ENCODE results near the gene KRT76. TPM values are rescaled to one million over a fixed set of nuclear protein-coding genes. Genes with fewer than 3 reads are reported as not detected.

The KRT76 gene
- total and polyA plus RNA-seq, 10 of the 15 experiments (the other 5 are each of a cell fraction or from before 2014, with no cell fraction given): not detected

GRCh38 chr12:52824741-52825410, 47.7 kb upstream of the KRT76 start:
- Histone ChIP-seq H3K4me2 (ENCODE audit: control insufficient read depth, insufficient read depth) (no peak overlapping the region), H3K27ac (ENCODE audit: control insufficient read depth, insufficient read depth) (no peak overlapping the region), H3K9me3 (replicated peaks; ENCODE audit: control insufficient read depth, insufficient read depth, low read length) (no peaks in the 10 kb centered on the region), H3K9ac (ENCODE audit: control insufficient read depth, insufficient read depth, low read length) (no peak overlapping the region), H2AFZ (ENCODE audit: control insufficient read depth, low read depth, low read length) (no peak overlapping the region), H3K4me3 (no peak overlapping the region), H3K79me2 (ENCODE audit: control insufficient read depth, insufficient read depth, low read length) (no peaks in the 10 kb centered on the region), H3K4me1 (ENCODE audit: control insufficient read depth, insufficient read depth, low read length) (no peaks in the 10 kb centered on the region), H3K36me3 (ENCODE audit: control insufficient read depth in 2 of 2, insufficient read depth in 2 of 2, low read length in 1 of 2) (no peaks in the 10 kb centered on the region), H4K20me1 (ENCODE audit: control insufficient read depth, insufficient read depth) (no peaks in the 10 kb centered on the region; the same call in 1 of the 2 replicates), H3K27me3 (replicated peaks in 1 of 2; ENCODE audit: control insufficient read depth in 2 of 2, insufficient read depth in 2 of 2, low read length in 1 of 2) (peaks cover 0 to 9% of the 10 kb centered on the region in 2 experiments; a peak in 2 of 4 replicates)
- TF ChIP-seq ASH2L (IDR thresholded peaks at IDR 0.05; ENCODE audit: borderline replicate concordance, low read depth): no peak
- no peak for TF ChIP-seq TCF7 (IDR thresholded peaks at IDR 0.05; ENCODE audit: borderline replicate concordance)
- intact Hi-C loops (cut with micrococcal nuclease; ENCODE audit: unreplicated experiment): no loop called here
- SMC1A ChIA-PET (ENCODE audit: uncharacterized antibody, unreplicated experiment): no interaction called here
- POLR2A ChIA-PET: no interaction called here
- in situ Hi-C loops (cut with MboI): no loop called here
- FAIRE-seq (no peak), DNase-seq (ENCODE audit: low read depth, low spot score) (no peak), ATAC-seq (no peak)
- CTCF ChIA-PET: interaction anchor here (0.6 kb wide), 1 partner anchor 668 kb away, joined by 3 read pairs; no protein-coding TSS in a partner anchor
- 16% methylated on average over 5 of the region's 5 CpGs for whole genome bisulfite sequencing (ENCODE audit: insufficient coverage, insufficient replicate concordance, low lambda C conversion rate, missing lambda C conversion rate)
- no TSS peak for BruUV-seq (replicated peaks)
- RAD21 ChIA-PET (ENCODE audit: unreplicated experiment): no interaction called here

- FAIRE-seq (no peak), DNase-seq (ENCODE audit: low read depth, low spot score) (no peak), ATAC-seq (no peak)
- 17% methylated on average over 15 of the region's 15 CpGs for WGBS (ENCODE audit: insufficient coverage, insufficient replicate concordance, low lambda C conversion rate, missing lambda C conversion rate)
- POLR2A ChIA-PET: no interaction called here
- RAD21 ChIA-PET (ENCODE audit: unreplicated experiment): no interaction called here
- no peaks in the 10 kb centered on the region for H3K4me1 ChIP-seq (ENCODE audit: control insufficient read depth, insufficient read depth, low read length)
- no peaks in the 10 kb centered on the region for H3K9me3 ChIP-seq (replicated peaks; ENCODE audit: control insufficient read depth, insufficient read depth, low read length)
- in situ Hi-C loops (cut with MboI): no loop called here
- H3K9ac ChIP-seq (ENCODE audit: control insufficient read depth, insufficient read depth, low read length): no peak overlapping the region
- no peaks in the 10 kb centered on the region for H3K36me3 ChIP-seq (ENCODE audit: control insufficient read depth in 2 of 2, insufficient read depth in 2 of 2, low read length in 1 of 2)
- intact Hi-C loops (cut with micrococcal nuclease; ENCODE audit: unreplicated experiment): no loop called here
- H2AFZ ChIP-seq (ENCODE audit: control insufficient read depth, low read depth, low read length): no peak overlapping the region
- no peak for TF ChIP-seq RCOR1 (conservative IDR thresholded peaks at IDR 0.05; ENCODE audit: low read depth, low read length)
- TF ChIP-seq RB1 (IDR thresholded peaks at IDR 0.05; ENCODE audit: borderline replicate concordance): no peak
- TF ChIP-seq SRF (IDR thresholded peaks at IDR 0.05; ENCODE audit: low read depth in 2 of 2, low read length in 2 of 2): no peak
- no peak for TF ChIP-seq PBX3 (IDR thresholded peaks at IDR 0.05; ENCODE audit: insufficient replicate concordance, low read depth, low read length)
- no peak for TF ChIP-seq RUNX3 (IDR thresholded peaks at IDR 0.05; ENCODE audit: low read length)
- no peak for TF ChIP-seq FOS (IDR thresholded peaks at IDR 0.05; ENCODE audit: borderline replicate concordance, extremely low read depth, insufficient read length)
- TF ChIP-seq MXI1 (IDR thresholded peaks at IDR 0.05; ENCODE audit: low read depth, low read length): no peak
- TF ChIP-seq HDGF (IDR thresholded peaks at IDR 0.05): no peak
- no peak for TF ChIP-seq NKRF (conservative IDR thresholded peaks at IDR 0.05)
- peaks cover 0 to 9% of the 10 kb centered on the region in 2 experiments; a peak in 2 of 4 replicates for H3K27me3 ChIP-seq (replicated peaks in 1 of 2; ENCODE audit: control insufficient read depth in 2 of 2, insufficient read depth in 2 of 2, low read length in 1 of 2)
- CTCF ChIA-PET: no interaction called here
- no peak overlapping the region for H3K4me2 ChIP-seq (ENCODE audit: control insufficient read depth, insufficient read depth)
- H3K79me2 ChIP-seq (ENCODE audit: control insufficient read depth, insufficient read depth, low read length): no peaks in the 10 kb centered on the region
- SMC1A ChIA-PET (ENCODE audit: uncharacterized antibody, unreplicated experiment): no interaction called here
- H3K4me3 ChIP-seq: no peak overlapping the region
- no peaks in the 10 kb centered on the region; the same call in 1 of the 2 replicates for H4K20me1 ChIP-seq (ENCODE audit: control insufficient read depth, insufficient read depth)
- BruUV-seq (replicated peaks): no TSS peak
- H3K27ac ChIP-seq (ENCODE audit: control insufficient read depth, insufficient read depth): no peak overlapping the region
Observed at GRCh38 chr12:52823761-52824450, 46.8 kb upstream of the KRT76 start.

All from GM12878 (cell line).